ENCODE results near the gene CCNT2.
"Not testable (repeated sequence)": the region's sequence is repeated elsewhere in the genome, so short reads cannot be mapped to it uniquely, and the experiment has no call there.

CCNT2 gene

DNA sequence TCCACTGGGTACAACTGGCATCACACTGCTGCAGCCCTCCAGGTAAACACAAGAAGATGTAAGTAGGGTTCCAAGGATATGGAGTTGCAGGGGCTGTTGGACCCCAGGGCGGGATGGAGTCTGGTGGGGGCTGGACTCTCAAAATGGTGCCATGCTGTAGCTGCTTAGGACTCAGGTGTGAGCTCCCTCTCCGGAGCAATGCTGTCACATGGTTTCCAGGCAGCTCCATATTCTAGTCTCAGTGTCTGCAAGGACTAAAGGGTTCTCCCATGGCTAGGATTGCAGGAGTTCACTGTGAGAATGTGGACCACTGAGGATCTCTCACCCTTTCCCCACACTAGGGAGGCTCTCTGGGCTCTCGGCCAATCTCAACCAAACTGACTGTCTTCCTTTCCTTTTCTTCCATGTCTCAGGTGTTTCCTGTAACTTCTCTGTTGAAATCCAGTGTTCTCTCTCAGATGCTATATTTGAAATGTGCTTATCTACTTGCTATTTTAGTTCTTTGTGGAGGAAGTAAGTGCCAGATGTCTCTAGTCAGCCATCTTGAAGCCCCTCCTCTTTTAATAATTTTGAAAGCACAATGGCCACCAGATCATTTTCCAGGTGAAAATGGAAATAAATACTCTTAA is 57.6 kb downstream of the CCNT2 start:
- no peak for DNase-seq (ENCODE audit: low read depth)

DNA sequence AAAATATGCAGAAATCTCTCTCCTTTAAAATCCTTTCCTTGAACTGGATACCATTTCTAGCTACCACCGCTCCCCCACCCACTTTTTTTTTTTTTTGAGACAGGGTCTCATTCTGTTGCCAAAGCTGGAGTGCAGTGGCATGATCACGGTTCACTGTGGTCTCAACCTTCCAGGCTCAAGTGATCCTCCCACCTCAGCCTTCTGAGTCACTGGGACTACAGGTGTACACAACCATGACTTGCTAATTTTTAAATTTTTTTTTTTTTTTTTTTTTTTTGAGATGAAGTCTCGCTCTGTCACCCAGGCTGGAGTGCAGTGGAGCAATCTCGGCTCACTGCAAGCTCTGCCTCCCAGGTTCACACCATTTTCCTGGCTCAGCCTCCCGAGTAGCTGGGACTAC is 58.5 kb downstream of the CCNT2 start:
- DNase-seq (ENCODE audit: low read depth), result not testable (repeated sequence)

DNA sequence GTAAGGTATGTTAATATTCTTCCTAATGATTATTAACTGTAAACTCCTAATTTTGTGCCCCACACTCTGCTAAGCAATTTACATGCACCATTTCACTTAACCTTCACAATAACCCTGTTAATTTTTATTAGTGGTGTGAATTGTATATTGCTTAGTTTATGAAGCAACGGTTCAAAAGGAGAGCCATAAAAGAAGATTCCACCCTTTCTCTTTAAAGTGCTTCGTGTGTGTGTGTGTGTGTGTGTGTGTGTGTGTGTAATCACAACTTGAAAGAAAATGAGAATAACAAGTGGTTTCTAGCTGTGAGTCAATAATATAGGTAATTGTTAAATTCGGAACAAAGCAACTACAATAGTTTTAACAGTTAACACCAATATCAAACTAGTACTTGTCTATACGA is 60.6 kb downstream of the CCNT2 start:
- DNase-seq (ENCODE audit: low read depth), result no peak

DNA sequence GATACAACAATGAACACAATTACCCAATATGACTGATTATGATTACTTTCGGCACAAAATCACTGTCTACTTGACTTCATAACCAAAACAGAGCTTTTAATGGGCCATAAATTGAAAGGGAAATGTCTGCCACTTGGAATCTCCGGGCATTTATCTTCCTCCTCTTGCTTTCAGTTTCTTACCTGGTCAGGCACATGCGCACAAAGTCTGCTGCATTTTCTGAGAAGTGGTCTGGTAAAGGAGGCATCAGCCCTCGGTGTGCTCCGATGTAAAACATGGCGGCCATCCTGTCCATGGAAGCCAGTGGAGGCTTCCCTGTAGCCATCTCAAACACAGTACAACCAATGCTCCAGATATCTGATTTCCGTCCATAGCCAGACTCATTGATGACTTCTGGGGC is 62.0 kb downstream of the CCNT2 start:
- no peak for DNase-seq (ENCODE audit: low read depth)

DNA sequence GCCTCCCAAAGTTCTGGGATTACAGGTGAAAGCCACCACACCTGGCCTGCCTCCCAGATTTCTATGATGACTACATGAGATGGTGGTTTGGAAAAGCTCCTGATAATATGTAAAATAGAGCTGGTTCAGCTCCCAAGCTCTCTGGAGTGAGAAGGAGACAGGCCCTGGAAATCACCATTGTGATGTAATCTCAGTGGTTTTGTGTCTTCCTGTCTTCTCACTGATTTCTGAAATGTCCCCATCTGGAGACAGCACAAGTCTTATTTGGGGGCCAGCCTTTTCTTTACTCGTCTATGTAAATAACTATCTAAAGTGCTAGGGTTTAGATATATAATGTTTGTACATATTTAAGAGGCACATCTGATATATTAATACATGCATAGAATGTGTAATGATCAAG is 64.0 kb downstream of the CCNT2 start:
- DNase-seq (ENCODE audit: low read depth), result no peak

DNA sequence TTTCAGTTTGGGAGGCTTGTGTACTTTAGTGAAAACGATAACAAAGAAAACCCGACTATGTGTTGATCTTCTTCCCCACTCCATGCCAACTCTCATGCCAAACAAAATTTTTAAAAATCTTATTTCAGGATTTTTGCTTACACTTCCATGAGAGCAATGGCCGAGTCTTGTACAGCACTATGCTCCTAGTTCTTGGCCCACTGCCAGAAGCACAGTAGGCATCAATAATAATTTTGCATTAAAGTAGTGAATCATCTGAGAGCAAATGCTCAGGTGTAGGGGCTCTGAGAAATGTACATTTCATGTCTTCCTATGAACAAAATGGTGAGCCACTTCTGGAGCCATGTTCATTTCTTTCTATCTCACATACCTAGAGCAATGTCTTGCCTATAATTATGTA is 66.4 kb downstream of the CCNT2 start:
- DNase-seq (ENCODE audit: low read depth), result no peak

DNA sequence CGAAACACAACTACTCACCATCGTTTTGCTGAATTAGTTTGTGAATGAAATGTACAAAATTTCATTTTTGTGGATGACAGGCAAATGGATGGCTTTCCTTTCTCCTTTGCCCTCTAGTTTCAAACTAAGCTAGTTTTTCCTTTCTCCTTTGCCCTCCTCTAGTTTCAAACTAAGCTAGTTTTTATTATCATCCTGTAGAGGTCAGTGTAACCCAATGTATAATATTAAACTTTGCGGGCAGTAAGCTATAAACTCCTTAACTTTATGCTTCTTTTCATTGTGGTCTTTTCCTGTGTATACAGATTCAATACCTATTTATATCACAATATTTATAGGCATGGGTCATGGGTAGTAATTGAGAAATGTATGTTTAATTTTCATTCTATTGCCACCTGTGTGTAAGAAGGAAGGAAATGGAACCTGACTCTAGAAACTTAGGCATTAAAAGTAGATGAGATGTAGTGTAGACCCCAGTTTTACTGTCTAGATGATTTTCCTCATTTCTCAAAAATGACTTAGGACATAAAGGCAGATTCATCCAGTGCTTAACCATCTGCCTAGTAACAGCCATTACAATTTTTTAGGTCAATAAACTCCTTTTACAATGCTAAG is 70.5 kb downstream of the CCNT2 start:
- peak; percentile 12 for DNase-seq (ENCODE audit: low read depth)

DNA sequence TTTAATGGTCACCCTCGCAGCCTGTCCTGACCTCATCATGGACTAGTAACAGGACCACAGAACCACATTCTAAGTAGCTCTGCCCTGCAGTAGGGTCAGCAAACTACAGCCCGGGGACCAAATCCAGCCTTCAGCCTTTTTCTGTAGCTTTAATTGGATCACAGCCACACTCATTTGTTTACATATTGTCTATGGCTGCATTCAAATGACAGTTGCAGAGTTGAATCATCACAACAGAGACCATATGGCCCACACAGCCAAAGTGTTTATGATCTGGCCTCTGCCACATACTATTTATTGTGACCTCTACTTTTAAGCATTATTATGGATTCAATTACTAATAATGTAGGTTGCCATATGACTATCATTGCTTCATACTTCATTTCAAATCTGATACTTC is 80.9 kb downstream of the CCNT2 start:
- no peak for DNase-seq (ENCODE audit: low read depth)

DNA sequence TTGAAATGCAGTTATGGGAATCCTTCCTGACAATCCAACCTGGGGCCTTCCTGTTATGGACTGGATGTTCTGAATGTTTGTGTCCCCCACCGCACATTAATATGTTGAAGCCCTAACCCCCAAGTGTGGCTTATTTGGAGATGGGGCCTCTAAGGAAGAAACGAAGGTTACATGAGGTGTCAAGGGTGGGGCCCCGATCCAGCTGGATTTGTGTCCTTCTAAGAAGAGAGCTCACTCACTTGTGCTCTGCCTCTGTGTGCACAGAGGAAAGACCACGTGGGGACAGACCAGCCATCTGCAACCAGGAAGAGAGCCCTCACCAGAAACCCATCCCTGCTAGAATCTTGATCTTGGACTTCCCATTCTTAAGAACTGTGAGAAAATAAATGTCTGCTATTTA is 84.2 kb downstream of the CCNT2 start:
- no peak for DNase-seq (ENCODE audit: low read depth)

DNA sequence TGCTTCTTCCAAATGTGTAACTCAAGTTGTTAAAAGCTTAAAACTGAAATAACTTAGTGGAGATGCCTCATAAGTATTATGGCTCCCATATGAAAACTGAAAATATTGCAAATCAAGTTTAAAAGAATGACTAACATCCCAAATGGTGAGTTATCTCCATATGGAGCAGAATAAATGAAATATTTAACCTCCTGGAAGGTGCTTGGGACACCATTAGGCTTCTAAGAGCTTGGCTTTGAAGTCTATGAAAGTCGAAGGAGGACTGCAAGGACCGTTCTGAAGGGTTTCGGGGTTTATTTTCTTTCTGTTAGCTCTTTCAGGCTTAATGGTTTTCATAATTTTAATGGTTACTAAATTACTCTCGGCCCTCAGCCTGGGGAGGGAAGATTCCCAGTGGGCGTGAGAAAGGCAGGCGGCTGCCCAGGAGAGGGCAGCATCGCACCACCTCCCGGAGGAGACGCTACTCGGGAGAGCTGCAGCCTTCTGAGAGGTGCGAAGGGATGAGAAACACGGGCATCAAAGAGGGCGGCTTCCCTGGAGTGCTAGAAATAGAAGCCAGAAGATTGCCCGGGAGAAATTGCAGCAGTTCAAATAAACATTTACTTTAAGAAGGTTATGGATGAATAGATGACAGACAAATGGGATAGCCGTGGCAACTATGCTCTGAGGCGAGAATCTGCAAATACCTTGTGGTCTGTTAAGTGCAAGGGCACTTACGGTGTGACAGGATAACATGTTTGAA is 85.6 kb downstream of the CCNT2 start:
- DNase-seq (ENCODE audit: low read depth), result peak; percentile 38

DNA sequence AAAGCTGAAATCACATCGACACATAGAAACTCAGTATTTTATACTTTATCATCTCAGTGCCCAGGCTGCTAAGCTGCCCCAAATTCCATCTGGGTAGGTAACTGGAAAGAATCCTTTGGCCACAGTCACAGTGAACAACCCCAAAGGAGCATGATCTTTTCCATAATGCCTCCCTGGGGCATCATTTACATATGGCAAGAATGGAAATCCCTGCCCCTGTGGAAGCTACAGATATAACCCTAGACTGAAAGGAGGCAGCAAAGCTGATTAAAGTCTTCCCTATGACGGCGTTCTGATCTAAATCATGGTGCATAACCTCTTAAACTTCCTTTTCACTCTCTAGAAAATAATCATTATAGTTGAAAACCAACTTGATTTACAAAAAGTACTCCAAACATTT is 87.1 kb downstream of the CCNT2 start:
- DNase-seq (ENCODE audit: low read depth), result no peak
